Neural progenitor cell (in vitro differentiated cells): ENCODE results near the gene SLC47A1. TPM values are rescaled to one million over a fixed set of nuclear protein-coding genes. Genes with fewer than 3 reads are reported as not detected.

Experiments used
- DNase-seq: peaks from one replicate; pipeline ENCODE4 v3.0.0-alpha.2; 2016; ENCODE audit warnings: low spot score
- H2AFZ ChIP-seq: fragments of 200-600 bp; sonication (generic); replicated peaks from 2 replicates; pipeline ENCODE4 v1.6.1; 2016; ENCODE audit warnings: antibody characterized with exemption
- H3F3A ChIP-seq: fragments of 200-600 bp; sonication (generic); 2 replicates; pipeline ENCODE4 v1.6.1; 2016; ENCODE audit warnings: antibody characterized with exemption, low read depth
- H3K27ac ChIP-seq: fragments of 200-600 bp; sonication (generic); 2 replicates; pipeline ENCODE4 v1.5.1; 2016; ENCODE audit warnings: mild to moderate bottlenecking
- H3K27me3 ChIP-seq: fragments of 200-600 bp; sonication (generic); 2 replicates; pipeline ENCODE4 v1.6.1; 2016; ENCODE audit warnings: mild to moderate bottlenecking, moderate library complexity
- H3K36me3 ChIP-seq: fragments of 200-600 bp; sonication (generic); 2 replicates; pipeline ENCODE4 v1.5.1; 2016
- H3K4me1 ChIP-seq: fragments of 200-600 bp; sonication (generic); 2 replicates; pipeline ENCODE4 v1.6.1; 2016; ENCODE audit warnings: mixed run types
- H3K4me2 ChIP-seq: fragments of 200-600 bp; sonication (generic); 2 replicates; pipeline ENCODE4 v1.6.1; 2016
- H3K4me3 ChIP-seq: fragments of 200-600 bp; sonication (generic); 2 replicates; pipeline ENCODE4 v1.5.1; 2016
- H3K79me2 ChIP-seq: fragments of 200-600 bp; sonication (generic); 2 replicates; pipeline ENCODE4 v1.6.1; 2016; ENCODE audit warnings: low read depth
- H3K9ac ChIP-seq: fragments of 200-600 bp; sonication (generic); 2 replicates; pipeline ENCODE4 v1.6.1; 2016
- H3K9me3 ChIP-seq: fragments of 200-600 bp; sonication (generic); 2 replicates; pipeline ENCODE4 v1.5.1; 2016; ENCODE audit warnings: low read depth
- H4K20me1 ChIP-seq: fragments of 200-600 bp; sonication (generic); 2 replicates; pipeline ENCODE4 v1.6.1; 2016; ENCODE audit warnings: low read depth
- H3K27ac Mint-ChIP-seq: 3 replicates; pipeline ENCODE4 v1.8.0; 2021; ENCODE audit warnings: mixed read lengths
- H3K27me3 Mint-ChIP-seq: 2 replicates; pipeline ENCODE4 v1.8.0; 2022; ENCODE audit warnings: low read depth, mild to moderate bottlenecking, inconsistent platforms, moderate library complexity, mixed read lengths; ENCODE audit not compliant: insufficient read depth
- H3K36me3 Mint-ChIP-seq: 3 replicates; pipeline ENCODE4 v1.8.0; 2021; ENCODE audit warnings: mixed read lengths
- H3K4me1 Mint-ChIP-seq: 3 replicates; pipeline ENCODE4 v1.8.0; 2021; ENCODE audit warnings: mixed read lengths
- H3K4me3 Mint-ChIP-seq: 3 replicates; pipeline ENCODE4 v1.8.0; 2021; ENCODE audit warnings: mild to moderate bottlenecking, moderate library complexity, mixed read lengths
- H3K9me3 Mint-ChIP-seq: 3 replicates; pipeline ENCODE4 v1.8.0; 2020; ENCODE audit warnings: mixed read lengths
- EZH2 ChIP-seq: fragments of 200-600 bp; sonication (generic); IDR thresholded peaks from 2 replicates; pipeline ENCODE4 v1.6.1; 2017; ENCODE audit warnings: antibody characterized with exemption, mild to moderate bottlenecking, moderate library complexity
- EZH2phosphoT487 ChIP-seq: fragments of 200-600 bp; sonication (generic); IDR thresholded peaks from 2 replicates; pipeline ENCODE4 v1.6.1; 2017; ENCODE audit warnings: antibody characterized with exemption
- total RNA-seq: library from RNA; depleted of rRNA; stranded (reverse); fragments of >200 nt; gene quantifications from 2 replicates; pipeline ENCODE4 v1.2.3, GENCODE V29; 2015; ENCODE audit warnings: low replicate concordance
- TF ChIP-seq, protein P1 (sequence below): fragments of 200-600 bp; sonication (generic); IDR thresholded peaks from 2 replicates; pipeline ENCODE4 v1.5.1; 2017; ENCODE audit warnings: antibody characterized with exemption, mild to moderate bottlenecking

Gene SLC47A1
- total RNA-seq, 1 donor from 2014 or later = 2.1 TPM

DNA sequence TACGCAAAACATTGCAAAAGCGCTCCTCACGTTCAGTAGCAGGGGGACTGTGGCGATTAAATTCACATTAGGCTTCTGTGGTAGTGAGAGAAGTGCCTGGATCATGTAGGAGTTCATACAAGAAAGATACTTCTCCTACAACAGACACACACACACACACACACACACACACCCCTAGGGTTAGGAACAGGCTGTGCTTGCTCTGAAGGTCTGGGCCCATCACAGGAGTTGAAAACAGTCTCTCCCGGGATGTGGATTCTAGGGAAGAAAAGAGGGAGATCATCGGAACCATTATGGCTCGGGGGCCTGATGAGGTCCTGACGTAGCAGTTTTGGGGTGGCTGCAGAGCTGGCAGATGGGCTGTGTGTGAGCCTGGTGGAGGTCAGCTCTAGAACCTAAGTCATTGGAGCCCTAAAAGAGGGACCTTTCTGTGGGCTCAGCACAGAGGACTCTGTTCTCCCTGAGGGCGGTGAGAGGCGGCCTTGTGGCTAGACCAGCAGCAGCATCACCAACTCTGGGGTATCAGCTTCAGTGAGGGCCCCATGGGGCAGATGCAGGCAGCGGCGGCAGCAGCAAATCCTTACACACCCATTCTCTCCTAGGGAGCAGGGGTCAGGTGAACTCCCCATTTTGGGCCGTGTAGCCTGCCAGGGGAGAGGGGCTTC is 7.2 kb downstream of the SLC47A1 start:
- no peak overlapping the region for H2AFZ ChIP-seq
- TF ChIP-seq, protein P1, sequence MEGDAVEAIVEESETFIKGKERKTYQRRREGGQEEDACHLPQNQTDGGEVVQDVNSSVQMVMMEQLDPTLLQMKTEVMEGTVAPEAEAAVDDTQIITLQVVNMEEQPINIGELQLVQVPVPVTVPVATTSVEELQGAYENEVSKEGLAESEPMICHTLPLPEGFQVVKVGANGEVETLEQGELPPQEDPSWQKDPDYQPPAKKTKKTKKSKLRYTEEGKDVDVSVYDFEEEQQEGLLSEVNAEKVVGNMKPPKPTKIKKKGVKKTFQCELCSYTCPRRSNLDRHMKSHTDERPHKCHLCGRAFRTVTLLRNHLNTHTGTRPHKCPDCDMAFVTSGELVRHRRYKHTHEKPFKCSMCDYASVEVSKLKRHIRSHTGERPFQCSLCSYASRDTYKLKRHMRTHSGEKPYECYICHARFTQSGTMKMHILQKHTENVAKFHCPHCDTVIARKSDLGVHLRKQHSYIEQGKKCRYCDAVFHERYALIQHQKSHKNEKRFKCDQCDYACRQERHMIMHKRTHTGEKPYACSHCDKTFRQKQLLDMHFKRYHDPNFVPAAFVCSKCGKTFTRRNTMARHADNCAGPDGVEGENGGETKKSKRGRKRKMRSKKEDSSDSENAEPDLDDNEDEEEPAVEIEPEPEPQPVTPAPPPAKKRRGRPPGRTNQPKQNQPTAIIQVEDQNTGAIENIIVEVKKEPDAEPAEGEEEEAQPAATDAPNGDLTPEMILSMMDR = no peak
- no peak for TF ChIP-seq EZH2
- no peak for TF ChIP-seq EZH2phosphoT487
- Mint-ChIP-seq H3K27me3 (peaks cover 13% of the 10 kb centered on the region), H3K4me1 (peaks cover 8% of the 10 kb centered on the region), H3K27ac (no peak overlapping the region), H3K36me3 (no peaks in the 10 kb centered on the region), H3K9me3 (no peaks in the 10 kb centered on the region), H3K4me3 (no peak overlapping the region)
- H3K79me2 ChIP-seq = no peaks in the 10 kb centered on the region
- no peak overlapping the region for H3K4me3 ChIP-seq
- peaks cover 4% of the 10 kb centered on the region for H3K27me3 ChIP-seq
- no peaks in the 10 kb centered on the region for H3K4me1 ChIP-seq
- no peaks in the 10 kb centered on the region for H4K20me1 ChIP-seq
- H3F3A ChIP-seq = no peaks in the 10 kb centered on the region
- H3K4me2 ChIP-seq = no peak overlapping the region
- DNase-seq = no peak
- no peak overlapping the region for H3K27ac ChIP-seq
- H3K9me3 ChIP-seq = no peaks in the 10 kb centered on the region
- H3K36me3 ChIP-seq = no peaks in the 10 kb centered on the region
- no peak overlapping the region for H3K9ac ChIP-seq

DNA sequence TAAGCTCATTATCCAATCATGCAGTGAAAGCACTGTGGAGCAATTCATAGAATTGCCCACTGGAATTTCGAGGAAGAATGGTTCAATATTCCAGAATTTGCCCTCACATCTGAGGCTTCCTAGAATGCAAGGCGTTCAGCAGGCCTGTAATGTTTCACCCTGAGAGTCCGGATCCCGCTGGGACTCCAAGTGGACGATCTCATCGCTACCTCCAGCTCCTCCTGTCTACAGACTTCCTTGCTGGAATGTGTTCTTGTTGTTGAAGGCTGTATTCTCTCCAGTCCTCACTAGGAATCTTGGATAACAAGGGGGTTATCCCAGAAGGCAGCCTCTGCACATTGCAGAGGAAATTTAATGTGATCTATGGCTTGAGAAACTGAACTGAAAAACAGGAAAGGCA is 7.8 kb downstream of the SLC47A1 start:
- H3K4me3 ChIP-seq = no peak overlapping the region
- no peak overlapping the region for H3K9ac ChIP-seq
- H3K4me1 Mint-ChIP-seq = peaks cover 8% of the 10 kb centered on the region
- peaks cover 11% of the 10 kb centered on the region for H3K27me3 Mint-ChIP-seq
- H3F3A ChIP-seq = no peaks in the 10 kb centered on the region
- no peaks in the 10 kb centered on the region for H3K9me3 Mint-ChIP-seq
- no peaks in the 10 kb centered on the region for H3K36me3 ChIP-seq
- no peak overlapping the region for H2AFZ ChIP-seq
- peak overlapping the region; percentile 41 for H3K4me3 Mint-ChIP-seq
- H3K9me3 ChIP-seq = no peaks in the 10 kb centered on the region
- H3K79me2 ChIP-seq = no peaks in the 10 kb centered on the region
- H4K20me1 ChIP-seq = no peaks in the 10 kb centered on the region
- H3K4me1 ChIP-seq = no peaks in the 10 kb centered on the region
- H3K4me2 ChIP-seq = no peak overlapping the region
- no peaks in the 10 kb centered on the region for H3K36me3 Mint-ChIP-seq
- no peak overlapping the region for H3K27ac ChIP-seq
- TF ChIP-seq, protein P1 = no peak
- TF ChIP-seq EZH2phosphoT487 (no peak), EZH2 (no peak)
- DNase-seq = peak; percentile 20
- no peak overlapping the region for H3K27ac Mint-ChIP-seq
- H3K27me3 ChIP-seq = no peaks in the 10 kb centered on the region

DNA sequence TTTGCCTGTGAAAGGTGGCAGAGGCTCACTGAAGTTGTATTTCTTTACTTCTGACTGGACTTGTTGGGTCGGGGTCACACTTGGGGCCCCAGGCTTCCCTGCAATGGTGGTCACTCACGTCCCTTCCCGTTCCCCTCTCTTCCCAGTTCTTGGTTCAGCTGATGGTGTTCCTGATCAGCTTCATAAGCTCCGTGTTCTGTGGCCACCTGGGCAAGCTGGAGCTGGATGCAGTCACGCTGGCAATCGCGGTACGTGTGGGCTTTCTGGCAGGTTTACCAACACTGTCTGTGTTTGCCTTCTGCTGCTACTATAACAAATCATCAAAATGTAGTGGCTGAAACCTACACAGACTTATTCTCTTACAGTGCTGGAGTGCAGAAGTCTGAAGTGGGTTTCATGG is 8.6 kb downstream of the SLC47A1 start:
- Histone ChIP-seq H4K20me1 (no peaks in the 10 kb centered on the region), H3K36me3 (no peaks in the 10 kb centered on the region), H2AFZ (no peak overlapping the region), H3K4me2 (no peak overlapping the region), H3K9me3 (no peaks in the 10 kb centered on the region), H3K4me1 (no peaks in the 10 kb centered on the region), H3K79me2 (no peaks in the 10 kb centered on the region), H3K27ac (no peak overlapping the region), H3K4me3 (no peak overlapping the region), H3K27me3 (no peaks in the 10 kb centered on the region), H3F3A (no peaks in the 10 kb centered on the region), H3K9ac (no peak overlapping the region)
- no peaks in the 10 kb centered on the region for H3K9me3 Mint-ChIP-seq
- TF ChIP-seq EZH2phosphoT487 = no peak
- TF ChIP-seq, protein P1 = no peak
- no peak for TF ChIP-seq EZH2
- DNase-seq = no peak
- H3K27me3 Mint-ChIP-seq = peaks cover 6% of the 10 kb centered on the region
- H3K4me3 Mint-ChIP-seq = no peak overlapping the region
- H3K36me3 Mint-ChIP-seq = no peaks in the 10 kb centered on the region
- H3K4me1 Mint-ChIP-seq = peaks cover 5% of the 10 kb centered on the region
- no peak overlapping the region for H3K27ac Mint-ChIP-seq
